22Rv1 (cell line): ENCODE results near the gene ACTL8.
A peak's percentile ranks its signal among the peaks of the same experiment; 100 is the strongest.

Source experiments
- CTCF ChIP-seq: fragments of 450-650 bp; IDR thresholded peaks from 2 replicates; pipeline ENCODE4 v1.5.1; 2017; ENCODE audit warnings: mild to moderate bottlenecking
- ZFX ChIP-seq: fragments of 450-650 bp; IDR thresholded peaks from 2 replicates; pipeline ENCODE4 v1.6.1; 2017; ENCODE audit warnings: antibody characterized with exemption, borderline replicate concordance

DNA sequence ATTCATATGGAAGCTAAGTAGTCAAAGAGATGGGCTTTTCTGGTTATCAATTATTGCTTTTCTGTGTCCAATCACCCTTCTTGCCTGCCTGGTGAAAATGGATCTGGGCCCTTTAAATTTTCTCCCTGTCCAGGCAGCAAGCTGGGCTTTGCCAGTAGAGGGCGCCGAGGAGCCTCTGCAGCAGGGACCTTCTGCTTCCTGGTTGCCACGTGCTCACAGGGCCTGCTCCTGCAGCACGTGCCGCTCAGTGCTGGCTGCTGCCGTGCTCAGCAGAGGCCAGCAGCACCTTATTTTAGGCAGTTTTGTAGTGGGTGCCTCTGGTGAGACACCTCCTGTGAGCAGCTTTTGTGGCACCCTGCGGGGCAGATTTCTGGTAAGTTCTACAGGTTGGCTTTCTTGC is 4.0 kb downstream of the ACTL8 start:
- TF ChIP-seq CTCF, result peak; percentile 70
- no peak for TF ChIP-seq ZFX
